Trophoblast cell (in vitro differentiated cells and primary cell): ENCODE measurements around the gene PDLIM4.
A peak's percentile ranks its signal among the peaks of the same experiment; 100 is the strongest.

Experiments
- DNase-seq, 2 donors: peaks; one replicate each; pipeline ENCODE4 v3.0.0-alpha.2; 2016
- H2AFZ ChIP-seq: 2 replicates; pipeline ENCODE4 v1.6.1; 2013; ENCODE audit warnings: low read length, moderate library complexity, mild to moderate bottlenecking; ENCODE audit not compliant: insufficient read depth, poor library complexity
- H2AK5ac ChIP-seq: 2 replicates; pipeline ENCODE4 v1.6.1; 2013; ENCODE audit warnings: mild to moderate bottlenecking, low read length
- H2BK120ac ChIP-seq: 2 replicates; pipeline ENCODE4 v1.6.1; 2013; ENCODE audit warnings: low read length, mild to moderate bottlenecking, moderate library complexity; ENCODE audit not compliant: insufficient read depth, poor library complexity
- H2BK12ac ChIP-seq: 2 replicates; pipeline ENCODE4 v1.6.1; 2013; ENCODE audit warnings: mild to moderate bottlenecking, low read length, moderate library complexity
- H2BK5ac ChIP-seq: 2 replicates; pipeline ENCODE4 v1.6.1; 2013; ENCODE audit warnings: low read length, low read depth, moderate library complexity, mild to moderate bottlenecking; ENCODE audit not compliant: poor library complexity
- H3K14ac ChIP-seq: 2 replicates; pipeline ENCODE4 v1.6.1; 2013; ENCODE audit warnings: mild to moderate bottlenecking, low read length
- H3K18ac ChIP-seq: 2 replicates; pipeline ENCODE4 v1.6.1; 2013; ENCODE audit warnings: mild to moderate bottlenecking, low read length
- H3K23ac ChIP-seq: 2 replicates; pipeline ENCODE4 v1.6.1; 2013; ENCODE audit warnings: low read length
- H3K27ac ChIP-seq: 2 replicates; pipeline ENCODE4 v1.5.1; 2013; ENCODE audit warnings: low read depth, mild to moderate bottlenecking, inconsistent platforms, low read length, moderate library complexity
- H3K27me3 ChIP-seq: 2 replicates; pipeline ENCODE4 v1.6.1; 2013; ENCODE audit warnings: inconsistent platforms, mild to moderate bottlenecking, low read length, moderate library complexity; ENCODE audit not compliant: insufficient read depth
- H3K36me3 ChIP-seq, 2 experiments: 1 replicate in 1 of 2; 2 replicates in 1 of 2; pipeline ENCODE4 v1.6.1; 2013; ENCODE audit warnings: low read length in 2 of 2, mild to moderate bottlenecking in 2 of 2, moderate library complexity in 1 of 2; ENCODE audit not compliant: insufficient read depth in 2 of 2, control insufficient read depth in 1 of 2
- H3K4ac ChIP-seq: 2 replicates; pipeline ENCODE4 v1.6.1; 2013; ENCODE audit warnings: low read depth, mild to moderate bottlenecking, low read length, moderate library complexity
- H3K4me1 ChIP-seq, 2 experiments: 1 replicate in 1 of 2; 2 replicates in 1 of 2; pipeline ENCODE4 v1.6.1; 2013; ENCODE audit warnings: low read length in 2 of 2, mild to moderate bottlenecking in 2 of 2, moderate library complexity in 1 of 2; ENCODE audit not compliant: insufficient read depth in 2 of 2, control insufficient read depth in 1 of 2
- H3K4me2 ChIP-seq: 2 replicates; pipeline ENCODE4 v1.6.1; 2013; ENCODE audit warnings: inconsistent platforms, mild to moderate bottlenecking, low read length, moderate library complexity
- H3K4me3 ChIP-seq: 2 replicates; pipeline ENCODE4 v1.5.1; 2013; ENCODE audit warnings: mild to moderate bottlenecking, low read depth, low read length, inconsistent platforms
- H3K79me1 ChIP-seq: one replicate; pipeline ENCODE4 v1.6.1; 2013; ENCODE audit warnings: low read length
- H3K79me2 ChIP-seq: 2 replicates; pipeline ENCODE4 v1.6.1; 2013; ENCODE audit warnings: low read length, mild to moderate bottlenecking; ENCODE audit not compliant: control insufficient read depth, insufficient read depth, poor library complexity
- H3K9ac ChIP-seq: 2 replicates; pipeline ENCODE4 v1.6.1; 2013; ENCODE audit warnings: mild to moderate bottlenecking, low read length
- H3K9me3 ChIP-seq: 2 replicates; pipeline ENCODE4 v1.6.1; 2013; ENCODE audit warnings: low read depth, mild to moderate bottlenecking, control low read depth, inconsistent platforms, low read length; ENCODE audit not compliant: insufficient read depth
- H4K12ac ChIP-seq: 2 replicates; pipeline ENCODE4 v1.6.1; 2013; ENCODE audit warnings: low read depth, mild to moderate bottlenecking, low read length, moderate library complexity
- H4K8ac ChIP-seq: 2 replicates; pipeline ENCODE4 v1.6.1; 2013; ENCODE audit warnings: low read depth, mild to moderate bottlenecking, low read length, moderate library complexity
- H4K91ac ChIP-seq: one replicate; pipeline ENCODE4 v1.6.1; 2013; ENCODE audit warnings: low read depth, mild to moderate bottlenecking, low read length, moderate library complexity
- WGBS: extraction: QIAGEN DNeasy Blood & Tissue Kit; methylation state at CpG from one replicate; pipeline ENCODE4 v1.1.7; 2013; ENCODE audit warnings: missing lambda C conversion rate; ENCODE audit not compliant: insufficient read length, insufficient coverage; ENCODE audit errors: extremely low coverage; 5-methylcytosine and 5-hydroxymethylcytosine counted together

The PDLIM4 gene

DNA sequence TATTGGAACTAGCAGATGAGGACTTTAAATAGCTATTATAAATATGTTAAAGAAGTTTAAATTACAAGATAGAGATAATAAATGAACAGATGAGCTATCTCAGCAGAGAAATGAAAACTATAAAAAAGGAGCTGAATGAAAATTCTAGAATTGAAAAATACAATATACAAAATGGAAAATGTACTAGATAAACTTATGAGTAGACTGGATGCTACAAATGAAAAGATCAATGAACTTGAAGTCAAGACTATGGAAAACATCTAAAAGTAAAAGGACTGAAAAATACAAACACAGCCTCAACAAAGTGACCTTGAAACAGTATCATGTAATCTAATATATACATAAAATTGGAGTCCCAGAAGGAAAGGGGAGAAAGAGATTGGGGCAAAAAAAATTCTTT is 10.7 kb upstream of the PDLIM4 start:
- H3K27ac ChIP-seq: no peak overlapping the region
- H3K36me3 ChIP-seq: no peaks in the 10 kb centered on the region
- H3K79me1 ChIP-seq: no peaks in the 10 kb centered on the region
- H3K4me1 ChIP-seq: no peaks in the 10 kb centered on the region
- no peak overlapping the region for H3K18ac ChIP-seq
- H3K4me3 ChIP-seq: no peak overlapping the region
- peaks cover 6% of the 10 kb centered on the region for H3K9me3 ChIP-seq
- no peak overlapping the region for H3K14ac ChIP-seq
- H3K4me2 ChIP-seq: no peak overlapping the region
- no peak overlapping the region for H4K12ac ChIP-seq
- H2BK5ac ChIP-seq: no peak overlapping the region
- H3K79me2 ChIP-seq: no peaks in the 10 kb centered on the region
- no peak overlapping the region for H3K9ac ChIP-seq
- H2AFZ ChIP-seq: no peak overlapping the region
- H2BK120ac ChIP-seq: no peak overlapping the region
- H4K91ac ChIP-seq: no peak overlapping the region
- H2BK12ac ChIP-seq: no peak overlapping the region
- no peak overlapping the region for H2AK5ac ChIP-seq
- H3K27me3 ChIP-seq: no peaks in the 10 kb centered on the region
- no peak overlapping the region for H3K23ac ChIP-seq
- no peak for DNase-seq
- H4K8ac ChIP-seq: no peak overlapping the region
- H3K4ac ChIP-seq: no peak overlapping the region

DNA sequence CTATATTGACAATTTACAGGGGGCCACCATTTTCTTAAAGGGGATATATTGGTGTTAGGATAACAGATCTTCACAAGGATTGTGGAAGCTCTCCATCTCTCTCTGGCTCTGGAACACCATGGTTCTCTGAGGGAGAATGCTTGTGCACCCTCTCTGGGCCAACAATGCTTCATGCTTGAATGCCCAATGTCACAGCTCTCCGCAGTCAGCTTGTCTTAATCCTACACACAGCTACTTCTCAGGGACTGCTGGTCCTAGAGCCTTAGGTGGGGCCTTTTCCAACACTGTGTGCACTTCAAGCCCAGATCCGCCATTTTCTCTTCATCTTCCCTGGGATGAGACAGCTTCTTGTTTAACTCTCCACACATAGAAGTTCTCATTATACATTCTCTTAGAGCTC is 6.9 kb upstream of the PDLIM4 start:
- Histone ChIP-seq H3K23ac (no peak overlapping the region), H2AFZ (no peak overlapping the region), H3K27me3 (no peaks in the 10 kb centered on the region), H4K12ac (no peak overlapping the region), H3K14ac (no peak overlapping the region), H2BK12ac (no peak overlapping the region), H4K8ac (no peak overlapping the region), H3K4me1 (no peaks in the 10 kb centered on the region), H3K4me2 (no peak overlapping the region), H3K9ac (peak overlapping the region; percentile 11), H3K36me3 (no peaks in the 10 kb centered on the region), H3K79me2 (no peaks in the 10 kb centered on the region), H3K18ac (no peak overlapping the region), H2AK5ac (no peak overlapping the region), H3K4ac (no peak overlapping the region), H4K91ac (no peak overlapping the region), H2BK120ac (no peak overlapping the region), H2BK5ac (no peak overlapping the region), H3K79me1 (no peaks in the 10 kb centered on the region), H3K9me3 (peaks cover 2% of the 10 kb centered on the region), H3K27ac (no peak overlapping the region), H3K4me3 (no peak overlapping the region)
- DNase-seq: no peak
- no CpG with 5 or more reads among the region's 2 CpGs for WGBS

DNA sequence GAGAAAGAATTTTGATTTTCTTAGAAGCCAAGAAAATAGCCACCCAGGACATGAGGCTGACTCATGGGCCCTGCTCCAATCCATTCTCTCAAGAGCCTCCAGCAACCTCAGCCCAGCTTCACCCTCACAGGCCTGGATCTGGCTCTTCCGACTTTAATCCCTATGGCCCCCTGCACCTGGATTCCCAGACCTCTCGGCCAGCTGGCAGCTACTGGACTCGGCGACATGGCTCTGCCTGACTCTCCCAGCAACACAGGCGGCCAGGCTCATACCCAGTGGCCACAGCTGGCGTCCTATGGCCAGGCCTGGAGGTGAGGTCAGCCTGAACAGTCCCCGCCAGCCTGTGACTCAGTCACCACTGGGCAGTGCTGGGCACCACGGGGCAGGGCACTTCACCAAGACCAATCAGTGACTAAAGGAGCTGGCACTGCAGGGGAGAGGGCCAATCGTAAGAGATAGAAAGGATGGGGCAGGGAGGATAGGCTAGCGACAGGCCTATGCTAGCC is 6.2 kb upstream of the PDLIM4 start:
- no peaks in the 10 kb centered on the region for H3K79me2 ChIP-seq
- H4K91ac ChIP-seq: no peak overlapping the region

DNA sequence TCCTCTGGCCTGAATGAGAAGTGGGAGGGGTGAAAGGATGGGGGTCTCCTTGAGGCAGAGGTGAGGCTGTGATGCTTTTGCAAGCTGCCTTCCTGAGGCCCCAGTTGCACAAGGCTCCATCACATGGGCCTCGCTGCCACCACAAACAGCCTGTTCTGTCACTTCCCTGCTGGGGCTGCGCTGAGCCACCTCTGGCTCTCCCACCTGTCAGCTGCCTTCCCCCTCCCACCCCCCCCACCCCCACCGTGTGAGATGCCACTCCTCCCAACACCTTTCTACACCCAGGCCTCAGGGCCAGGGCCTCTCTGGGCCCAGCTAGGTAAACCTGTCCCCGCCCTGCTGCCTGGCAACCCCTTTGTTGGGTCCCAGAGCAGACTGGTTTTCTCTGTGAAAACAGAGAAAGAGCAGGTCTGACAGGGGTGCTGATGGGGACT is 4.5 kb upstream of the PDLIM4 start:
- no CpG with 5 or more reads among the region's 4 CpGs for WGBS
- Histone ChIP-seq H3K9me3 (peaks cover 2% of the 10 kb centered on the region), H2BK120ac (no peak overlapping the region), H2BK12ac (no peak overlapping the region), H3K79me1 (peaks cover 8% of the 10 kb centered on the region), H3K4me1 (peaks cover 4 to 8% of the 10 kb centered on the region in 2 experiments), H3K4ac (no peak overlapping the region), H3K4me2 (no peak overlapping the region), H3K23ac (no peak overlapping the region), H3K4me3 (no peak overlapping the region), H3K9ac (no peak overlapping the region), H4K8ac (no peak overlapping the region), H3K36me3 (no peaks in the 10 kb centered on the region), H3K27me3 (no peaks in the 10 kb centered on the region), H3K79me2 (peaks cover 7% of the 10 kb centered on the region), H2AK5ac (no peak overlapping the region), H4K12ac (no peak overlapping the region), H3K18ac (no peak overlapping the region), H2BK5ac (no peak overlapping the region), H3K27ac (no peak overlapping the region), H2AFZ (no peak overlapping the region), H3K14ac (no peak overlapping the region), H4K91ac (no peak overlapping the region)
- DNase-seq: no peak

More for the DNA sequence above, 6.2 kb upstream of the PDLIM4 start:
- Histone ChIP-seq H3K18ac (no peak overlapping the region), H4K8ac (no peak overlapping the region), H3K9ac (no peak overlapping the region), H3K36me3 (no peaks in the 10 kb centered on the region), H3K27me3 (no peaks in the 10 kb centered on the region), H3K4me3 (no peak overlapping the region), H2BK5ac (no peak overlapping the region), H3K27ac (no peak overlapping the region), H3K79me1 (no peaks in the 10 kb centered on the region), H3K9me3 (peaks cover 2% of the 10 kb centered on the region), H4K12ac (no peak overlapping the region), H3K14ac (no peak overlapping the region), H2AK5ac (no peak overlapping the region), H3K4me1 (no peaks in the 10 kb centered on the region), H2AFZ (no peak overlapping the region), H3K4me2 (no peak overlapping the region), H3K23ac (no peak overlapping the region), H3K4ac (no peak overlapping the region), H2BK120ac (no peak overlapping the region), H2BK12ac (no peak overlapping the region)
- DNase-seq: no peak
- no CpG with 5 or more reads among the region's 10 CpGs for WGBS
